GM19193 (cell line): Measurements from ENCODE around the gene SLFNL1.
A peak's percentile ranks its signal among the peaks of the same experiment; 100 is the strongest.

ENCODE experiments used
- POLR2A ChIP-seq: IDR thresholded peaks from 4 replicates; pipeline ENCODE4 v1.6.1; 2011; ENCODE audit not compliant: insufficient read depth, insufficient read length; ENCODE audit errors: extremely low read depth

The SLFNL1 gene

DNA sequence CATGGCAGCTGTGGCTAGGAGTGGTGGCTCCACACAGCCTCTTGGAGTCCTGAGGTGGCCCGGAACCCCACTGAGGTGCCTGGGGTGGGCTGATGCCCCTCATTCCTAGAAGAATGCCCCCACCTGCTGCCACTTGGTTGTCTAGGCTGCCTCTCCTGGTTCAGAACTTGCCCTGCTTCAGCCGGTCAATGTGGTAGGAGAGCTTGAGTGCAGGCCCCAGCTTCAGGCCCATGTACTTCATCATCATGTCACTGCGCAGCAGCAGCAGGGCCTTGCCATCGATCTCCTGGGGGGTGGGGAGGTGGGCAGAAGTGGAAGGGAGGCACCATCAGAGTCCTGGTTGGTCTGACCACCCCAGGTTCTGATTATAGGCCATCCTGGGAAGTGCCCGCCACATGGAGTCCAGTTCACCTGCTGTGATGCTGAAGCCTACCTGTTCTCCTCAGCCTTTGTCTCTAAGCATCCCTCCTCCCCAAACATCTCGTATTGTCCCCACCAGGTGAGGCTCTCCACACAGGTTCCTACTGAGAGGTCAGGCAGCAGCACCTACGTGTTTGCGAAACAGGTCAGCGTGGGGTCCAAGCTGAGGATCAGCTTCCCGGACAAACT, 6.6 kb upstream of the SLFNL1 start:
- no peak for TF ChIP-seq POLR2A

DNA sequence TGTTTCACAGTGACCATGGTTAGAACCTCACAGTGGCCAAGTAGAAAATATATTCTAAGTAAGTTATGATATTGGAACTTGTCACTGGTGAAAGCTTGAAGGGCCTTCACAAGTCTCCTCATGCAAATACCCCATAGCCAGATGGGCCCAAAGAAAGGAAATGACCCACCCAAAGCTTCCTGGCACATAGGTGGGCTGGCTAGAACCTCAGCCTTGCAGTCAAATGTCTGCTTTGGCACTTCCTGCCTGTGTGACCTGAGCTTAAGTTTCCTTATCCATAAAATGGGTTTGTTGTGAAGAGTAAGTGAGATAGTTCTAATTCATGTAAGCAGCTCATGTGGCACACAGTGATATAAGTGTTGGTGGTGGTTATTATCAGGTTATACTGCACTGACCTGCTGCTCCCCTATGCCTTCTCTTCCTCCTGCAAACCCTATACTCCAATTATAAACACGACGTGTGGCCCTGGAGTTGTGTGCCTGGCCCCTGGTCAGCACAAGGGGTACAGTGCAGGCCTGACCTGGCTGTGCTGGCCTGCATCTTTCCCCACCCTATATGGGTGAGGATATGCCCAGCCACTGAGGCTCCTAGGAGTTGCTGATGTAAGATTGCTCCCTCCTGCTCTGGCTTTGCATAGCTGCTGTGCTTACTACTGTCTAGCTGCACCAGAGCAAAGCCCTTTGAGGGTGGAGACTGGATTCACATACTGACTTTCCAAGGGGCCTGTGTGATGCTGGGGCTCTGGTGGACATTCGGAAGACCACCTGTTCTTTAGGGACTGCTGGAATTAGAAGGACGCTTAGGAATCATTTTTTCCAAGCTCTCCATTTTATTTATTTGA, 4.7 kb upstream of the SLFNL1 start:
- no peak for TF ChIP-seq POLR2A

DNA sequence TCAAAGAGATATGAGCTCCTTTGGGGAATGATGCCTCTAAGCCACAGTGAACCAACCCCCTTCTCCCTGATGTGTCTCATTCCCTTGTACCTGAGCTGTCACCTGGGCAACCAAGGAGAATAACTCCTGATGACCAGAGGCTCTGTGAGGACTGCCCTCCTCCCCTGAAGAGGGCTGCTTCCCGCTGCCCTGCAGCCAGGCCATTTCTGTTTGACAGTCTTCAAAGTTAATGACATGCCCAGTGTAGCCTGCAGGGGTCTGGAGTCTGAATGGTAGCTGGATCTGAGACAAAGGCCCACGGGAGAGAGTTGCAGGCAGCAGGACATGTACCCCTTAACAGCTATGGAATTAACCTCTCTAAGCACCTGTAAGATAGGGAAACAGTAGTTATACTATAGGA, 3.4 kb upstream of the SLFNL1 start:
- TF ChIP-seq POLR2A, result no peak

DNA sequence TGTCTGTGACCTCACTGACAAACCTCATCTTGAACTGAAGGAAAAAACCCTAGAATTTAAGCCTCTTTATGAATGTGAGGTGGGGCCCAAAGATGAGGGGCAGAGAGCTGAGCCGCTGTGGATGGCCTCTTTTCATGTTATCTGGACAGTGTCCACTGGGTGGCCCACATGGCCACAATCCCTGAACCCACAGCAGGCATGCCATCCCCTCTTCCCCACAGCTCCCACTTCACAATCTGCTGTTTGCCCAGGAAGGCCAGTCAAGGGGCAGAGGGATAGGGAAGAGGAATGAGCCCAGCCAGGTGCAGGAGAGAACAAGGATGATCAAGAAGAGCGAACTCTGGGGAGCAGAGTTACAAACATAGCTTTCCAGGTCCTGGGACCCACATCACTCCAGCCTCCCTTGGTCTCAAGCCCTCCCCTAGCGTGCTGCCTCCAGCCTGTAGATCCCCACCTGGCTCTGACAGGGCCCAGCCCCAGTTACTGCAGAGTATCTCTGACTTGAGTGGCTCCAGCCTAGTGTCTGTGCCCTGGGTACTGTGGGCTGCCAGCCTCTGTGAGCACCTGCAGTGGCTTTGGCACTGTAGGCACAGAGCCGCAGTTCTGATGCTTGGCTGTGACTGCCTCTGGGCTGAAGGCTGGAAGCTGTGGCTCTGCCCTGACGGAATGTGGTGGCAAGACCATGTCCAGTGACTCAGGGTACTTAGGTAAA, 1.9 kb upstream of the SLFNL1 start:
- no peak for TF ChIP-seq POLR2A

DNA sequence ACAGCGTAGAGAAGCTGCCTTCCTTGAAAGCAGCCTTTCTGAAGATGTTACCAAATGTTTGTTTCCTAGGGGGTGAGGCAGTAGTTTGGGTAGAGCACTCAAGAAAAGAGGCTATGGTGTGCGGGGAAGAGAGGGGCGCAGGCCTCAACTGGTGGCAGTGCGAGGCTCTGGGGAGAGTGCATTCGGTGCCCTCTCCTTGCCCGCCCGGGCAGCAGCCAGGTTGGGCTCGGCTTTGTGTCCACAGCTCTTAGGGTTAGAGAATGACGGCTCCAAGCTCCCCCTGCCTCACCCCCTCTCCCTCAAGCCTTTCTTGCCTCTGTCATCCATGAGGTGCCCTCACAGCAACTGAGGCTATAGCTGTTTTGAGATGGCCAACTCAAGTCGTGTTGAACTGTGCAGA, 899 bp upstream of the SLFNL1 start:
- TF ChIP-seq POLR2A, result no peak

DNA sequence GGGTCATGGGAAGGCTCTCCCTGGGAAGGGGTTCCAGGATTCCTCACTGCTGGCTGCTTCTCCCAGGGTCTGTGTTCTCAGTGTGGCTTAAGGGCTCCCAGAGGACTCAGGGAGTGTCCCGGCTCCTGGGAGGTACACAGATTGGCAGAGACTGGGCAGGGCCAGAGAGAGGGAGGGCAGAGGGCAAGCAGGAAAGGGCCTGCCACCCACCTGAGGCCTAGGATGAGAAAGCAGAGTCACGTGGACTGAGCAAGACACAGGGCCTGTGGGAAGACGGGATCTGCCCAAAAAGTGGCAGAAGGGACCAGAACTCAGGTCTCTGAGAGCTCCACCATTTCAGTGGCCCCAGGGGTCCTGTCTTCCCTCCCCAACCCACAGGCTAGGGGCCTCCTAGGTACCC, 871 bp downstream of the SLFNL1 start:
- no peak for TF ChIP-seq POLR2A

DNA sequence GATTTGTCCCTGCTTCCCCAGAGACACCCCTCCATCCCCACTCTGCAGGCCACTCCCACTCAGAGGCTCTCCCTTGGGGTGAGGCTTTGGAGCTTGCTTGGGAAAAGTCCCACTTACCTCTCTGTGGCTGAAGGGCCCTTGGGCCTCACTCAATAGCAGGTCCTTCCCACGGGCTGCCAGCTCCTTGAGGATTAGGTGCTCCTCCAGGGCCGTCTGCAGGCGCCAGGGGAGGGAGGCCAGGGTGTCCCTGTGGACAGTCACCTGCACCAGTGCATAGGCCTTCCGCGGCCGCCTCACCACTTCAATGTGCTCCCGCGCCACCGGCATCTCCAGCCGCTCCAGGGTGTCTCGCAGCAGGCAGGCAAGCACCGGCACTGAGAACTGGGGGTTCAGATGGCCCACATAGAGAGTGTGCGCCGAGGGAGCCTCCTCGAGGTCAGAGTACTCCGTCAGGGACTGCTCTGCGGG, 1.4 kb downstream of the SLFNL1 start:
- TF ChIP-seq POLR2A, result no peak

DNA sequence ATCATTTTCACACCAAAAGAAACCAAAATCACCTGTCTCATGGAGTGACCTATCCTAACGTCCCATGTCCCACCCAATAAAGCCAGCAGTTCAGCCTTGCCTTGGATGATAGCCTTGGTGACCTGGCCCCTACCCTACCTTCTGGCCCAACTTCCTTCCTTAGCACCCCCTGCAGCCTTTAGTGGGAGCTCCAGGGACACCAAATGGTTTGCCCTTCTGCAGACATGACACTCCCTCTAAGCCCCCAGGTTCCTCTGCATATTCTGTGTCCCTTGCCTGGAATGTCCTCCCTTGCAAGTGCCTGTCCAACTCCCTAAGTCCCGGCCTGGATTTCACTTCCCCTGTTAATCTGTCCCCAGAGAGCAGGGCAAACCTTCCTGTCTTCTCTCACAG, 2.2 kb downstream of the SLFNL1 start:
- no peak for TF ChIP-seq POLR2A

DNA sequence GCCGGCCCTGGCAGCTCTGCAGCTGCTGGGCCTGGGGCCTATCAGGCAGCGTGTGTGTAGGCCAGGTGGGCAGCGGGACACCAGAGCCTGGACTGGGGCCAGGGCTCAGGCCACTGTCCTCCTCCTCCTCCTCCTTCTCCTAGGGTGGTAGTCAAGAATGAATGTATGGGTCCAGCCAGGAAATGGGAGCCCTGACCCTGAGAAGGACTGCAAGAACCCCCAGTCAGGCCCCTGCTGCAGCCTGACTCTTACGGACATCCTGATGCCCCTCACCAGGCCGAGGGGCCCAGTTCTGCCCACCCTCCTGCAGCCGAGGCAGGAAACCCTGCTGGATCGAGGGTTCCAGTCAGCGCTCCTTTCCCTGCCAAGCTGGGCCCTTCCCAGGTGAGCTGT, 3.5 kb downstream of the SLFNL1 start:
- TF ChIP-seq POLR2A, result no peak

DNA sequence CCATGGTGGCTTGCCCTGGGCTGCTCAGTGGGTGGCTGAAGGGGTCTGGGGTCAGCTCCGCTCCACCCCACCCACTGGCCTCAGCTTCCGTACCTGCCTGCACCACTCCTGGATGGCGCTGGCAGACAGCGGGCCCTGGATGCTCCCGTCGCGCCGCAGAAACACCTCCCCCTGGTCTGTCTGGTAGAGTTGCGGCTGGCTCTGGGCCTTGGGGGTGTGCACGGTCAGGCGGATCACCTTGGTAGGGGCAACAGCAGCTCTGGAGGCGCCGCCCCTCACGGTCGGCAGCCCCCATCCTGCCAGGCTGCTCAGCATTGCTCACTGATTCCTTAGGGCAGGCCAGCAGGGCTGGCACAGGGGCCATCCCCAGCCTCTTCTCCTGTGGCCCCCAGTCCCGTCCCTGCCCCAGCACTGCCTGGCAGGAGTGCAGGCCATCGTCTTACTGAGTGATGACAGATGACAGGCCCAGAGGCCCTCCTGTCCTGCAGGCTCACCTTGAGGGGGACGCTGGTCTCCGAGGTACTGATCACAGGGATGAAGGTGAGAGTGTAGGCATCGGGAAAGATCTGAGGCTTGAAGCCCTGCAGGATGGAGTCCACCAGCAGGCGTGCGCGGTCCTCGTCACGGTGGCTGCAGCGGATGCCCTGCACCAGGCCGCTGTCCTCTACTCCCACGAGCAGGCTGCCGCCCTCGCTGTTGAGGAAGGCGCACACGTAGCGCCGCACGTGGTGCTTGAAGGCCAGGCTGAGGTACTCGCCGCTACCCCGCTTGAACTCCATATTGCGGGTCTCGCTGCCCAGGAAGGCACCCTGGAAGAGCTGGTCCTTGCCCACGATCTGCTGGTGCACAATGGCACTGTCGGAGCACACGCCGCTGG, 4.1 kb downstream of the SLFNL1 start:
- TF ChIP-seq POLR2A, result no peak

DNA sequence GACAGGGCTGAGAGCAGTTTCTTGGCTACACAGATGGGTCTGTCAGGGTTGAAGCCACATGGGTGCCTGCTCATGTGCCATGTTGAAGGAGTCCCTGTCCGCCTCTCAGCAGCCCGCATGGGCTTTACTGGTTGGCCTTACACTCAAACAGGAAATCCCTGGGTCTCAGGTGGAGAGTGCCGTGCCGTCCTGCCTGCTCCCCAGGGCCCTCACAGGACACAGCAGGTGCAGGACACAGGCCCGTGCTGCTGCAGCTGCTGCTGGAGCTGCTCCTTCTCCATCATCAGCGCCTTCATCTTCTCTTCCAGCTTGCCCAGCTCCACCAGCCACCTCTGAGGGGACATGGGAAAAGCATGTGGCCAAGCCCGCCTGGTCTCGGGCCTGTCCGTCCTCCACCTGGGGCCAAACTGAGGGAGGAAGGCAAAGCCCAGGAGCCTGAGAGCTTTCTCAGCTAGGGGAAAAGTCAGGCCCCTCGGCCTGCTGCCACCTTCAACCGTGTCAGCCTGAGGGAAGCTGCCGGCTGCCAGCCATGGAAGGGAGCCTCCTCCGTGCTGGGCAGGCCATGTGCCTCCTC, 5.5 kb downstream of the SLFNL1 start:
- TF ChIP-seq POLR2A, result peak; percentile 23

DNA sequence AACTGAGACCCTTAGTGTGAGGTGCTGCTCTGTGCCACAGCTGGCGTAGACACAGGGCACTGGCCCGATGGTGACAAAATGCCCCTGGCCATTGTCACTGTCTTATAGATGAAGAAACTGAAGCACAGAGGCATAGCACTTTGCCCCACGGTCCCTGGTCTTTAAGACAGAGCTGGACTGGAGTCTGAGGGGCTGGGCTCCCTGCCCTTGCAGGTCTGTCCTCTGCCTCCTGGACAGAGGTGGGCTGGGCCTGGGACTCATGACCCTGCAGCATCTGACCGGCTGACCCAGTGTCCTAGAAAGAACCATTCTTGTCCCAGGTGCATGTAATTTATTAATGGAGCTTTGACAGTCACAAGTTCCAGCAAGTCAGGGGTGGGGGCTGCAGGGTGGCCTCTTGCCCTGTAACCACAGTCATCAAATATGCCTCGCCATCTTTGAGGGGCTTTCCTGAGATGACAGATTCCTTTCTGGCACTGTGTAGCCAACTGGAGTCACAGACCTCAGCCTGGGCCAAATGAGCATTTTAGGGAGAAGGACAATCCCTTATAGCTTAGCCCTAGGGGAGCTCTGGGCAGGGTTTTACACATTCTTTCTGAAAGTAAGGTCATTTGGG, 6.1 kb downstream of the SLFNL1 start:
- TF ChIP-seq POLR2A, result no peak

DNA sequence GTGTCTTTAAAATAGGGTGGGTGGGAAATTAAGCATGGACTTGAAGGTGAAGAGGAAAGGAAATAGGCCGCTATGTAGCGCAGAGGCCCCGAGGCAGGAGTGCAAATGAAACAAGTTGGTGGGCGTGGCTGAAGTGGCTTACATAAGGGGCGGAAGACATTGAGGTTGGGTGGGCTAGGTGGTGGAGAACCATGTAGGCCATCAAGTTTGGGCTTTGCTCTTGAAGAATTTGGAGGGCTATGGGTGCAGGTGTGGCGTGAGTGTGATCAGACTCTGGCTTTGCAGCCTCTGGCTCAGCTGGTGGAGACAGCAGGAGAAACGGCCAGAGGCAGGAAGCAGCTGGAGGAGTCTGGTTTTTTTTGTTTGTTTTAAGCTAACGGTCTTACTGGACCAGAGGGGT, 6.7 kb downstream of the SLFNL1 start:
- no peak for TF ChIP-seq POLR2A

DNA sequence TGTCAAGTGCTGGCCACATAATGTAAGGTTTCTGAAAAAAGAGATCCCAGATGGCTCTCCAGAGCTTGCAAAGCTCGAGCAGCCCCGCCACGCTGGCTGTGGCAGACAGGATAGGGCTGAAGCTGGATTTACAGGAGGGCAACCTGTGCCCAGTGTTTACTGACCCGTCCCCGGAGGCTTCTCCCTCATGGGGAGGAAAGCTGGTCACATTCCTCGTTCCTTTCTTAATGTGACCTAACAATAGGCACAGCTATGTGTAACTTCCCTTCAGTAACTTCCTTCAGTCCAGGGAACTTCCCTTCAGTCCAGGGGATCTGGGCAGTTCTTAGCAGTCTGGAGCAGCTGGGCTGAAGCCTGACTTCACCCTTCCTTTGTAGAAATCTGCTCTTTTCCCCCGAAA, 7.7 kb downstream of the SLFNL1 start:
- no peak for TF ChIP-seq POLR2A

DNA sequence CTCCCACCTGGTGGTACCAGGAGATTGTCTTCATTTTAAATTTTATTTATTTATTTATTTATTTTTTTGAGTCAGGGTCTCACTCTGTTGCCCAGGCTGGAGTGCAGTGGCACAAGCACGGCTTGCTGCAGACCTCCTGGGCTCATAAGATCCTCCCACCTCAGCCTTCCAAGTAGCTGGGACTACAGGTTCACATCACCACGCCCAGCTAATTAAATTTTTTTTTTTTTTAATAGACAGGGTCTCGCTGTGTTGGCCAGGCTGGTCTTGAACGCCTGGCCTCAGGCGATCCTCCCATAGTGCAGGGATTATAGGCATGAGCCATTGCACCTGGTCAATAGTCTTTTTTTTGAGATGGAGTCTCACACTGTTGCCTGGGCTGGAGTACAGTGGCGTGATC, 8.5 kb downstream of the SLFNL1 start:
- no peak for TF ChIP-seq POLR2A

DNA sequence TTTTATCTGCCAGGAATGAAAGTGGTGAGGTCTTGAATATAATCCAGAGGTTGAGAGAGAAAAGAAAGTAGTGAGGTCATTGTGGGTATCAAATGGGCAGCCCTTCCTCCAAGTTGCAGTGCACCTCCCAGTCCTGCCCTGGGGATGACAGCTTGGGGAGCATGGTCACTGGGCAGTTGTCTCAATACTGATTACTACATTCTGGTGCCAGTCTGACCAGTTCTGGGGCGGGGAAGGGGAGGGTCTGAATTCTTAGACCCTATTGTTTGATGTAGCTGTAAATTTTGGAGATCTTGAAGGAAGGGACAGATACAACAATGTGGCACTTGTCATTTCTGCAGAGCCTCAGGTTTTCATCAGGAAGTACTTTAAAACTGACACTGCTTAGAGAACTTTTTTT, 11.2 kb downstream of the SLFNL1 start:
- TF ChIP-seq POLR2A, result no peak
